ENCODE measurements around the gene PI4KA.
"Not testable (repeated sequence)": the region's sequence is repeated elsewhere in the genome, so short reads cannot be mapped to it uniquely, and the experiment has no call there.

GRCh38 chr22:20675613-20676012 is 183.0 kb downstream of the PI4KA start:
- not testable (repeated sequence) for TF ChIP-seq POLR2A, CTCF, POLR2AphosphoS5 (IDR thresholded peaks at IDR 0.05)

All from prostate gland (tissue), 2 donors.